SK-N-SH (cell line): ENCODE measurements around the gene HPCAL1. TPM values are rescaled to one million over a fixed set of nuclear protein-coding genes. Genes with fewer than 3 reads are reported as not detected.

Source experiments
- CTCF ChIA-PET: fragments of 300-600, 350-600 bp; formaldehyde crosslinking; extraction: SDS; loops from one replicate; lab custom pipeline; 2021; lab: Yijun Ruan, JAX
- POLR2A ChIA-PET: fragments of 350-600 bp; sonication (Branson Sonifier 250); formaldehyde crosslinking; extraction: SDS; loops from one replicate; lab custom pipeline; 2020; ENCODE audit warnings: antibody characterized with exemption, inconsistent platforms; lab: Yijun Ruan, JAX
- DNase-seq: peaks from one replicate; pipeline ENCODE4 v3.0.0; 2012
- H2AFZ ChIP-seq: fragments of 200-600 bp; sonication (generic); 2 replicates; pipeline ENCODE4 v1.8.1; 2016; ENCODE audit warnings: antibody characterized with exemption, mild to moderate bottlenecking, low read depth
- H3F3A ChIP-seq: fragments of 200-600 bp; sonication (generic); replicated peaks from 2 replicates; pipeline ENCODE3; 2016; ENCODE audit warnings: antibody characterized with exemption, mild to moderate bottlenecking; ENCODE audit not compliant: insufficient read depth
- H3K27ac ChIP-seq, 2 experiments: fragments of 200-500 bp in 1 of 2; fragments of 200-600 bp in 1 of 2; sonication (Bioruptor generic) in 1 of 2; sonication (generic), shearing (Covaris generic) in 1 of 2; 2 replicates each; pipeline versions ENCODE4 v1.5.1 to v1.6.1; 2014 to 2016; ENCODE audit warnings: low read depth in 2 of 2, inconsistent platforms in 1 of 2, low read length in 1 of 2, mild to moderate bottlenecking in 1 of 2, mixed read lengths in 1 of 2
- H3K27me3 ChIP-seq: fragments of 200-600 bp; sonication (generic), shearing (Covaris generic); 2 replicates; pipeline ENCODE4 v1.6.1; 2016; ENCODE audit warnings: mixed run types; ENCODE audit not compliant: insufficient read depth
- H3K36me3 ChIP-seq, 2 experiments: fragments of 200-500 bp in 1 of 2; fragments of 200-600 bp in 1 of 2; sonication (Bioruptor generic) in 1 of 2; sonication (generic) in 1 of 2; replicated peaks in 1 of 2; 2 replicates each; pipeline versions ENCODE3 to v1.5.1; 2014 to 2016; ENCODE audit warnings: low read length in 1 of 2, mild to moderate bottlenecking in 1 of 2; ENCODE audit not compliant: insufficient read depth in 2 of 2, control insufficient read depth in 1 of 2
- H3K4me1 ChIP-seq, 2 experiments: fragments of 200-500 bp in 1 of 2; fragments of 200-600 bp in 1 of 2; sonication (Bioruptor generic) in 1 of 2; sonication (generic), shearing (Covaris generic) in 1 of 2; 2 replicates each; pipeline versions ENCODE4 v1.5.1 to v1.6.1; 2014 to 2016; ENCODE audit warnings: low read depth in 1 of 2, low read length in 1 of 2, mixed run types in 1 of 2; ENCODE audit not compliant: insufficient read depth in 2 of 2, control insufficient read depth in 1 of 2
- H3K4me2 ChIP-seq: fragments of 200-600 bp; sonication (generic), shearing (Covaris generic); 2 replicates; pipeline ENCODE4 v1.6.1; 2017; ENCODE audit warnings: mixed run types
- H3K4me3 ChIP-seq, 2 experiments: fragments of 200-500 bp in 1 of 2; fragments of 200-600 bp in 1 of 2; sonication (Bioruptor generic) in 1 of 2; sonication (generic), shearing (Covaris generic) in 1 of 2; 2 replicates each; pipeline versions ENCODE4 v1.5.1 to v1.8.1; 2014 to 2016; ENCODE audit warnings: low read depth in 2 of 2, inconsistent platforms in 1 of 2, low read length in 1 of 2, mild to moderate bottlenecking in 1 of 2, mixed read lengths in 1 of 2, moderate library complexity in 1 of 2
- H3K79me2 ChIP-seq: fragments of 200-600 bp; sonication (generic); 2 replicates; pipeline ENCODE4 v1.8.1; 2017; ENCODE audit warnings: mild to moderate bottlenecking; ENCODE audit not compliant: insufficient read depth
- H3K9ac ChIP-seq: fragments of 200-600 bp; sonication (generic); 2 replicates; pipeline ENCODE4 v1.6.1; 2017; ENCODE audit warnings: mixed run types
- H3K9me2 ChIP-seq: fragments of 200-600 bp; sonication (generic); 2 replicates; pipeline ENCODE4 v1.6.1; 2017; ENCODE audit warnings: mixed run types
- H3K9me3 ChIP-seq: fragments of 200-600 bp; sonication (generic); 2 replicates; pipeline ENCODE4 v1.6.1; 2017; ENCODE audit warnings: mixed run types, mild to moderate bottlenecking, moderate library complexity
- H4K20me1 ChIP-seq: fragments of 200-600 bp; sonication (generic); 2 replicates; pipeline ENCODE4 v1.6.1; 2017; ENCODE audit warnings: mild to moderate bottlenecking, mixed run types; ENCODE audit not compliant: insufficient read depth
- EZH2phosphoT487 ChIP-seq: fragments of 200-600 bp; sonication (generic); IDR thresholded peaks from 2 replicates; pipeline ENCODE4 v1.6.1; 2017; ENCODE audit warnings: low read depth, mixed run types, mild to moderate bottlenecking, antibody characterized with exemption, moderate library complexity, borderline replicate concordance
- FOXJ3 ChIP-seq: sonication (generic); formaldehyde crosslinking; IDR thresholded peaks from 2 replicates; pipeline ENCODE4 v1.5.1; 2020; ENCODE audit warnings: mild to moderate bottlenecking, missing genetic modification reagents
- GABPA ChIP-seq: IDR thresholded peaks from 2 replicates; pipeline ENCODE4 v1.4.0; 2012; ENCODE audit warnings: low read depth, mild to moderate bottlenecking
- GATA2 ChIP-seq: sonication (generic); formaldehyde crosslinking; IDR thresholded peaks from 2 replicates; pipeline ENCODE4 v1.5.0; 2020; ENCODE audit warnings: mild to moderate bottlenecking, missing genetic modification reagents
- IRF3 ChIP-seq: fragments of 150-350 bp; IDR thresholded peaks from 2 replicates; pipeline ENCODE4 v1.6.1; 2016; ENCODE audit warnings: mild to moderate bottlenecking, low read depth, low read length
- JUND ChIP-seq: IDR thresholded peaks from 2 replicates; pipeline ENCODE4 v1.4.0; 2012
- MAX ChIP-seq: IDR thresholded peaks from 2 replicates; pipeline ENCODE4 v1.4.0; 2012; ENCODE audit warnings: low read depth
- NRF1 ChIP-seq: IDR thresholded peaks from 2 replicates; pipeline ENCODE4 v1.6.1; 2012; ENCODE audit warnings: low read depth, mild to moderate bottlenecking, low read length
- POLR2AphosphoS5 ChIP-seq: IDR thresholded peaks from 2 replicates; pipeline ENCODE4 v1.6.1; 2012; ENCODE audit warnings: low read depth, low read length
- RAD21 ChIP-seq: IDR thresholded peaks from 2 replicates; pipeline ENCODE4 v1.6.1; 2012; ENCODE audit warnings: mild to moderate bottlenecking, low read length
- RCOR1 ChIP-seq: fragments of 150-350 bp; IDR thresholded peaks from 2 replicates; pipeline ENCODE4 v1.6.1; 2017; ENCODE audit warnings: antibody characterized with exemption, low read length
- RXRA ChIP-seq: IDR thresholded peaks from 2 replicates; pipeline ENCODE4 v1.4.0; 2012; ENCODE audit warnings: low read depth, mild to moderate bottlenecking, borderline replicate concordance
- SIN3A ChIP-seq: IDR thresholded peaks from 2 replicates; pipeline ENCODE4 v1.6.1; 2012; ENCODE audit warnings: low read depth, mild to moderate bottlenecking, low read length, moderate library complexity, borderline replicate concordance
- TAF1 ChIP-seq: IDR thresholded peaks from 2 replicates; pipeline ENCODE4 v1.6.1; 2012; ENCODE audit warnings: low read depth, mild to moderate bottlenecking, low read length, moderate library complexity, borderline replicate concordance
- TCF12 ChIP-seq: IDR thresholded peaks from 2 replicates; pipeline ENCODE4 v1.4.0; 2012
- TEAD4 ChIP-seq: IDR thresholded peaks from 2 replicates; pipeline ENCODE4 v1.4.0; 2012; ENCODE audit warnings: mild to moderate bottlenecking, borderline replicate concordance; ENCODE audit not compliant: insufficient read depth
- USF2 ChIP-seq: fragments of 150-350 bp; IDR thresholded peaks from 2 replicates; pipeline ENCODE4 v1.6.1; 2017; ENCODE audit warnings: antibody characterized with exemption, low read length, low read depth, borderline replicate concordance
- YY1 ChIP-seq: IDR thresholded peaks from 2 replicates; pipeline ENCODE4 v1.4.0; 2012; ENCODE audit warnings: low read depth, mild to moderate bottlenecking
- ZBTB33 ChIP-seq: IDR thresholded peaks from 2 replicates; pipeline ENCODE4 v1.4.0; 2012; ENCODE audit warnings: low read depth, borderline replicate concordance
- WGBS: methylation state at CpG from one replicate; pipeline ENCODE4 v1.1.6; 2017; ENCODE audit warnings: low lambda C conversion rate; 5-methylcytosine and 5-hydroxymethylcytosine counted together
- polyA plus RNA-seq, 3 experiments: library from polyadenylated mRNA; depleted of rRNA; stranded (reverse); fragments of >200 nt; gene quantifications; 2 replicates each; pipeline ENCODE4 v1.2.3, GENCODE V29; 2012

Gene HPCAL1
- polyA plus RNA-seq, 1 of the 3 experiments (the other 2 are of a cell fraction): 77.0 TPM

GRCh38 chr2:10397878-10398277 is 95.2 kb downstream of the HPCAL1 start:
- Histone ChIP-seq H3K9me3 (no peaks in the 10 kb centered on the region), H4K20me1 (0 out of 2 replicates have a peak, but pooled peaks cover 4% of the 10 kb centered on the region), H2AFZ (no peak overlapping the region), H3K27ac (peak overlapping the region in 1 of 2 experiments; percentile 18; a peak in 2 of 4 replicates), H3K27me3 (no peaks in the 10 kb centered on the region), H3K9me2 (no peaks in the 10 kb centered on the region), H3F3A (no peaks in the 10 kb centered on the region), H3K36me3 (peaks cover 0 to 4% of the 10 kb centered on the region in 2 experiments), H3K4me1 (peaks cover 3 to 64% of the 10 kb centered on the region in 2 experiments; a peak in 2 of 4 replicates), H3K9ac (no peak overlapping the region), H3K4me3 (no peak overlapping the region), H3K79me2 (no peaks in the 10 kb centered on the region), H3K4me2 (no peak overlapping the region)
- WGBS: 65% methylated on average over 4 of the region's 4 CpGs
- TF ChIP-seq USF2 (no peak), GABPA (no peak), GATA2 (CRISPR knock-in tag) (no peak), JUND (no peak), ZBTB33 (no peak)
- DNase-seq: no peak
- POLR2A ChIA-PET: interaction anchor here (0.5 kb wide), 1 partner anchor 281 kb away, joined by 3 read pairs; no protein-coding TSS in a partner anchor
- CTCF ChIA-PET: interaction anchor here (0.8 to 3.8 kb wide), 4 partner anchors 11 to 257 kb away, joined by 3 to 28 read pairs (median 3); no protein-coding TSS in a partner anchor

- Histone ChIP-seq H3K4me2 (no peak overlapping the region), H3F3A (no peaks in the 10 kb centered on the region), H3K9me3 (no peaks in the 10 kb centered on the region), H2AFZ (no peak overlapping the region), H3K4me3 (no peak overlapping the region), H3K27ac (peak overlapping the region in 1 of 2 experiments; percentile 14; a peak in 1 of 4 replicates), H3K36me3 (peaks cover 0 to 4% of the 10 kb centered on the region in 2 experiments), H3K9me2 (no peaks in the 10 kb centered on the region), H3K9ac (no peak overlapping the region), H4K20me1 (0 out of 2 replicates have a peak, but pooled peaks cover 4% of the 10 kb centered on the region)
- 89% methylated on average over 14 of the region's 14 CpGs for WGBS
- TF ChIP-seq SIN3A: no peak
- no peak for TF ChIP-seq FOXJ3 (CRISPR knock-in tag)
- no peak for TF ChIP-seq RAD21
- no peak for TF ChIP-seq GATA2 (CRISPR knock-in tag)
- no peak for TF ChIP-seq NRF1
- TF ChIP-seq TEAD4: no peak
- no peak for TF ChIP-seq EZH2phosphoT487
- no peak for TF ChIP-seq TCF12
- no peak for TF ChIP-seq RXRA
- TF ChIP-seq USF2: no peak
- no peak for TF ChIP-seq IRF3
- no peak for TF ChIP-seq MAX
- TF ChIP-seq POLR2AphosphoS5: no peak
- TF ChIP-seq YY1: no peak
- TF ChIP-seq RCOR1: no peak
- no peak for TF ChIP-seq TAF1
- TF ChIP-seq, all 33 proteins: peak for 0
- no peaks in the 10 kb centered on the region for H3K79me2 ChIP-seq
- no peaks in the 10 kb centered on the region for H3K27me3 ChIP-seq
- ChIA-PET POLR2A (no interaction called here), CTCF (interaction anchor here (0.8 to 3.8 kb wide), 5 partner anchors 10 to 257 kb away, joined by 3 to 28 read pairs (median 3); no protein-coding TSS in a partner anchor)
- H3K4me1 ChIP-seq: peaks cover 0 to 59% of the 10 kb centered on the region in 2 experiments; a peak in 2 of 4 replicates
- no peak for DNase-seq
These were observed 95.8 kb downstream of the HPCAL1 start for GRCh38 chr2:10398496-10398895.
